Activated naive CD4-positive, alpha-beta T cell (primary cell): Measurements from ENCODE around the gene ITIH3.

ENCODE experiments used
- DNase-seq, 4 experiments: peaks; one replicate each; lab custom pipeline; 2025; lab: John Stamatoyannopoulos, UW

The ITIH3 gene

DNA sequence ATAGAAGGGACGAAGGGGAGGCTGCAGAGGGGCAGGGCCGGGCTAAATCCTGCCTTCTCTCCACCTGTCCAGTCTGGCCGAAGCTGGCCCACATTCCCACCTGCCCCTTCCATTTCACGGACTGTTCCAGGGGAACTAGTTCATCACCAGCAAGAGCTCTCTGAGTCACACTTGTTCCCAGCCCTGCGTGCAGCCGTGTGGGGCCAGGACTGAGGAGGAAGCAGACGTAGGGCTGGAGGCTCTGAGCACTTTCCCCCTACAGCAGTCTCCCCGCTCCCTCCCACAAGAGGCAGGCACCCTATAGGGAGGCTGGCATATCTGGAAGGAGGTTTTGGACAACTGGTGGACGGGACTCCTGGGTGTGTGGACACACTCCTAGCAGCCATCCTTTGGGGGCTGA is 32.8 kb downstream of the ITIH3 start:
- DNase-seq: no peak

- DNase-seq: no peak
Observed at GRCh38 chr3:52827866-52828376, 33.3 kb downstream of the ITIH3 start.

- no peak for DNase-seq
Observed at GRCh38 chr3:52829482-52829881, 34.9 kb downstream of the ITIH3 start.

- DNase-seq: no peak
Observed at GRCh38 chr3:52829906-52830463, 35.4 kb downstream of the ITIH3 start.

DNA sequence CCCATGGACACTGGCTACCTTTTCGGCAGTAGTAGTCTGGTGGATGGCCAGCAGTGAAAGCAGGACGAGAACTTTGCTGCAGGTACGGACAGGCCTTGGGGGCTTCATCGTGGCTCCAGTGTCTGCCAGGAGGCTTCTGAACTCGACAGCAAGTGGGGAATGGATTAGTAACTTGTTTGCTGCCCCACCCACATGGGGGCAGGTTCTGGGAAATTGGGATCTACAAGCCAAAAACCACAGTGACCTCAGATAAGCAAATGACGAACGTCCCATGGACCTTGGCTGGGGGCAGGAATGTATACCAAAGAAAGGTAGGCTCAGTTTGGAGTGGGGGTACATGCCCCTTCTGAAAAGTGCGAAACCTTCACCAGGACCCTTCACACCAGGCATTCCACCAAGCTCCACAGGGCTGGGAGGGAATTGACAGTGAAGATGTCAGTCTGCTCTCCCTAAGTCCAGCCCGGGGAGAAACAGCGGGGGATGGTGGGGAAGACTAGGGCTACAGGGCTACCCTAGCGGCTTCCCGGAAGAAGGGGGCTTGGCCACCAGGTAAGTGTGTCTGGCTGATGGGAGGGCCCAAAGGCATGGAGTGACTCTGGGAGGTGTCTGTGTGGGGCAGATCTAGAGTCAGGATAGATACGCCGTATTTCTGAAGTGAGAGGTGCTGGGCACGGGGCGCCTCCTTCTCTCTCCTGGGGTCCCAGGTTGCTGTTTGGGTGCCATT is 36.1 kb downstream of the ITIH3 start, which contains the start of gene ITIH4:
ITIH4 (minus strand) TSS at position 138 of the 724 bp plus-strand sequence; CDS start at position 108, 30 bp downstream.
- no peak for DNase-seq

DNA sequence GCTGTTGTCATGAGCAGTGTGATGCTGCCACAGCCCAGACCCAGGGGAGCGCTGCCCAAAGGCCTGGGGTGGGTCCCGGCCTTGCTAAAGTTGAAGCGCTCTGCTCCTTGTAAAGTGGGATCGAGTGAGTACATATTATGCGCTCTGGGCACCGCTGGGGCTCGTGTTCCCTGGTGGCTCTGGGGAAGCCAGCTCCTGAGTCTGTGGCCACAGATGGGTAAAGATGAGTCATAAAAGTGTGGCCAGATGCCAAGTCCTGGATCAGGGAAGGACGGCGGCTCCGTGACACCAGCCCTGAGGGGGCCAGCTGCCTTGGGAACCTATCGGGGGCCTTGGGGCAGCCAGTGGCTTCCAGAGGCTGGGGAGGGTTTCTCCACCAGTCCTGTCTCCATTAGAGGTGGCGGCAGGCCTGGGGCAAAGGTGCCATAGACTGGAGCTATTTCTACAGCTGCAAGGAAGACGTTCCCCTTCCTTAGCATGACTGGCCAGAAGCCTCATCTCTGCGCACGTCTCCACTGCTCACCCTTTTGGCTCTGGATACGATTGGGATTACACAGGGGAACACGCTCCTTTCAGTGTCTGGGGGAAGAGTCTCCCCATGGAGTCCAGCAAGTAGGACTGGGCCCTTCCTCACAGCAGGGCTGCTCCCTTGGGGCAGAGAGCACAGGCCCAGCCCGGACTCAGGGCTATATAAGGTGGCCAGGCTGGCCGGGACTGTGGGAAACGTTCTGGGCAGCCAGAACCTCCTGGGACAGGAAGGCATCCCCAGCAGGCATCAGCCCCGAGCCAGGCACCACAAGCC is 37.1 kb downstream of the ITIH3 start:
- no peak for DNase-seq

DNA sequence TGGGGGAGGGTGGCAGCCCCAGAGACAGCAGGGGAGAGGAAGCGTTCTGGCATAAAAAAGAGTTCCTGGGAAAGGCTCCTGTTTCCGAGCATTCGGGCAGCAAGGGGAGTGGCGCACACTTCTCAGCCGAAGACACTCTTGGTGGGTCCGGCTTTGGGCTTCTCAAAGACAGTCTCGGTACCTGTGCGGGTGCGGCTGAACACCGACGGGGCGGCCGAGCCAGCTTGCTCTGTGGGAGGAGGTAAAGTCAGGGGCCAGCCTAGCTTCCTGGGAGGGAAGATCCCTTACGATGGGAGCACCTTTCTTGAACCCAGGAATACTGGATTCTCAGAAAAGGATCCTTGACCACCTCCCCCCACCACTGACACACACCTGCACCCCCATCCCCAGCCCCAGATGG is 38.6 kb downstream of the ITIH3 start:
- no peak for DNase-seq

GRCh38 chr3:52834871-52835501 is 40.4 kb downstream of the ITIH3 start, which contains the start of gene MUSTN1:
Gene MUSTN1 (minus strand): TSS chr3:52835019. CDS start chr3:52834948, 71 bp downstream.
- no peak for DNase-seq

GRCh38 chr3:52835766-52836470 is 41.3 kb downstream of the ITIH3 start:
- no peak for DNase-seq

GRCh38 chr3:52836471-52836845 is 41.9 kb downstream of the ITIH3 start:
- no peak for DNase-seq

DNA sequence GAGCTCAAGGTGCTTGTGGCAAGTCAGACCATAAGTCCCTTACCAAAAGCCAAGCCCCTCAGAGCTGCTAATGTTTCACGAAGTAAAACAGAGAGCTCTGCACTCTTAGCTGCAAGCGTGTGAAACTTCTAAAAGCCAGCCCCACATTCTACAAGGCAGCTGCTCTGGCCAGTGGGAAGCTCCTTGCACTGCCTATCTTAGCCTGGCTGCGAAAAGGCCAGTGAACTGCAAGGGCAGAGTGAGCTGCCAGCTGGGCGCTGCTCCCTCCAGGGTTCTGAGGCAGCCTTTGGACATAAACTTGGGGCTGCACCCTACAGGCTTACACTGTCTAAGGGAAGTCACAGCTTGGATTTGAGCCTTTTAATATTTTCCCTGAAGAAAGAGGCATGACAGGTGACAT is 42.4 kb downstream of the ITIH3 start:
- no peak for DNase-seq

DNA sequence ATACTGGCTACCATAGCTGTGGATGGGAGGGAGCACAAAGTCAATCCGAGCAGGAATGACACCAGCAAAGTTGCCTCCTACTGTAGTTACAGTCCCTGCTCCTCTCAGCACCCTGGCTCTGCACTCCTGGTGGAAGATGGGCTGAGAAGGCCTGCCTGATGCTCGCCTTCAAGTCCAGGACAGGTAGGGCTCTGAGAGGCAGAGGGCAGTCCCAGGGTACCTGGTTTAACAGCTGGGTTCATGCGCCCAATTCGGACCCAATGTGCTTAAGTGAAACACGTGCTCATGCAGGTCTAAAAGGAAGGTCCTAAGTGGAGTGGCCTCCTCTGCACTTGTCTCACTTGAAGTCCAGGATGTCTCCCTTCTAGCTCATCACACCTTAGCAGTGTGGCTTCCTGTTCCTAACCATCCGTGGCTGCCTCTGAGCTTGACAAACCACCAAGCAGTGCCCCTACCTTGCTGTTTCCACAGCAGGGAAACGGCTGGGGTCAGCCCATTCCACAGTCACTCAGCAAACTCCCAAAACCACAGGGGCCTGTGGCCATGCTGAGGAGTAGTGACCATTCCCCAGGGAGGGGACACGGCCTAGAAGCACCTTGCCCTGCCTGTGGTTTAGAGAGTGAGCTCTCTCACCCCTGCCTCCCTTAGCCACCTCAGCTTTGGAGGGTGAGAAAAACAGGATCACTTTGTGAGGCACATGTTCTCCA is 44.1 kb downstream of the ITIH3 start:
- no peak for DNase-seq

DNA sequence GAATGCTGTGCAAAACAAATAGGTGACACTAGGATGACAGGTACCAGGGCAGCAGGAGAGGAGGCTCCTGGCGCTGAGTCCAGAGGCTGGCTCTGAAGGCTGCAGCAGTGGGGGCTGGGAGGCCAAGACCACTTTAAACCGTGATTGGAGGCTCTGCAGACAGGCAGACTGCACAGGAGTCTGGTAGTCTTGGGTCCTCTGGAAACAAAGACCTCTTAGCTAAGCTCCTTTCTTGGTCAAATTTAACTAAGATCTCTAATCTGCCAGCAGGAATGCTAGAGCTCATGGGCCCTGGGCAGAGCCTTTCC is 44.6 kb downstream of the ITIH3 start:
- DNase-seq: no peak

DNA sequence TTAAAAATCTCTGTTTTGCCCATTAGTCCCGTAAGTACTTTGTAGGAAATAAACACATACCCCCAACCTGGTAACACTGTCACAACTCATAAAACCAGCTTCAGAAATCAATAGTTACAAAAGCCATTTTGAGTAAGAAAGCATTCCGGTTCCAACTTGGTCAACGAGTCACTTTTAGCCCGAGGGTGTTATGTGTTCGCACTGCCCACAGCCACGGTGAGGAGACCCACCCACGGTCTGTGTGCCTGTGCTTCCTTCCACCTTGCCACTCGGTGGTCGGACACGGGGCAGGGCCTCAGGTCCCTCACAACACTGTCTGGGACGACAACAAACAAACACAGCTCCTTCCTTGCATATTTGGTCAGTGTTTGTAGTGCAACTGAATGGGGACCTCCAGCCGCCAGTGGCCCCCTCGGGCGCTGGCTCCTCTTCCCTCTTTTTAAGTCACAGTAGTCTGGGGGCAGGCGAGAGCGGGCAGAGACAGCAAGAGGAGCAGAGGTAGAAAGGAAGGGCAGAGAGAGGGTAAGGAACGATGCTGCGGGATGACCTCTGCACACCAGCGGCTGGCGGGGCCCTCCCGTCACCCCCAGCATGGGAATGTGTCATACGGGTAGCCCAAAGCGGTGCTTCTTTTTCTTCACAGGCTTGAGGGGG is 45.4 kb downstream of the ITIH3 start:
- DNase-seq: no peak

DNA sequence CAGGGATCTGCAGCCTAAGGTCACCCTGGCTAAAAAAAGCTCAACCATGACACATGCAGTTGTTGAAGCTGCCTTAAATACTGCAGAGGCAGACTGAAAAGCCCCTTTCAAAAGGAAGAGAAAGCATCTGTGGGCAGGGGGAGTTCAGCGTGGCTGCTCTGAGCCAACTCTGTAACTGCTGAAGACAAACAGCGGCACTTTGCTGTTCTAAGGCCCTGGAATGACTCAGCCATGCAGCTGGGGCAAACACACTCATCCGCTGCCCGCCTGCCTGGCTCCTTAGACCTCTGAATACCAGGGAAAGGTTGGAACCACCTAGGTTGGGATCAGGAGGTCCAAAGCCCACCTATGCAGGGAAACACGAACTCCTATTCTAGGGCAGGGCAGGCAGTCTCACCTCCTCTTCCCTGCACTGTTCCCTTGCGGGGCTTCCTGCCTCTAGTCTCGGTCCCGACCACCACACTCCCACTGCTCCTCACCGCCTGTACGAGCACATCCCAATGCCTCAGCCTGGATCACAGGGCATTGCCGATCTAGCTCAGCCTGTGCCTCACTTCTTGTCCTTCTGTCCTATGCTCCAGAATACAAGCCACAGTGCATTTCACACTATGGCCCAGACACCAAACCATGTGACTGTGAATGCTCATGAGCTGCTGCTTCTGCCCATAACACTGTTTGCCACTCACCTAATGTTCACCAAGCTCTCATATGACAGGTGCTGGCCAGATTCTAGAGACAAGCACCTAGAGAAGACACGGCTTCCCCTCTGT is 46.8 kb downstream of the ITIH3 start:
- no peak for DNase-seq

- DNase-seq: no peak
Observed at GRCh38 chr3:52841981-52842340, 47.4 kb downstream of the ITIH3 start.

DNA sequence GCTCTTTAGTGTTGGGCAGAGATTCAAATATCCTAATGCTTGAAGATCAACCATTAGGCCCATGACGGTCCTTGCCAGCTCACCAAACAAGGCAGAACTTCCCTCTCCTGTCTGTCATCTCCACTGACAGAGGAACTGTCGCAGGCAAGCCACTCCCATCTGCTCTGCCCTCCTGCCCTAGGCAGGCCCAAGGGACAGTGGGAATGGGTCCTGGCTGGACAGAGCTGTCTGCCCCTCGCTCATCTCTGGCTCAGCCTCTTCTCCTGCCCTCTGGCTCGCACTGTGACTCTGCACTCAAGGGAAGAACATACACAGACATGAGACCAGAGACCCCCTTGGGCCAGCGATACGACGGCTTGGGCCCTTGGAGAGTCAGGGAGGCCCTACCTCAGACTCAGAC is 47.8 kb downstream of the ITIH3 start:
- DNase-seq: no peak

DNA sequence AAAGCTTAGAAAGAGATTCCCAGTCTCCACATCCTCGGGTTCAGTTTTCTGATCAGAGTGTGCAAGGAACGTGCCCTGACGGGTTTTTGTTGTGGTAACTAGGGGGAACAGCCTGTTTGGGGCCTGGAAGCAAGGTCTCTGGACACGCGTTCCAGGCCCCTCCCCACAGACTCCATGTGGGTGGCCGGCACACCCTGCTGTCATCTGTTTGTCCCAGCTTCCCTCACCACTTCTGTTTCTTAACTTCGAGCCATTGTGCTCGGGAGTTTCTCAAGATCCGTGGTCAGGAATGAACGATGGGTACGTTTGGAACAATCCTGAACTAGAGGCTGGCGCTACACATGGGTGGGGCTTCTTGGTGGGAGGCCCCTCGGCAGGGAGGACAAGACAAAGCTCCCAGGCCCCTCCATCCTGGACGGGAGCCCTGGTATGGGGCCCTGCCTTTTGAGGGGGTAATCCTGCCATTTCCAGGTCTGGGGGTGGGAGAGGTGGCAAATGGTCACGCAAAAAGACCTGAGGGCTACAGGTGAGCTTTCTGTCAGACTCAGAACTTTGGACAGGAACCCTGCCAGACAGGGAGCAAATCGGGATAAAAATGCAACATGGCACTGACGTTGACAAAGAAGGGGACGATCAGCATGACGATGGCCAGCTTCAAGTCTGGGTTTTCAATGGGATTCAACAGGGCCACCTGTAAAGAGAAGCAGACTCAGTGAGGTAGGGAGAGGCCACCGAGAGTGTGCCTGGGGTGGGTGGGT is 48.7 kb downstream of the ITIH3 start:
- DNase-seq: no peak

GRCh38 chr3:52843881-52844280 is 49.3 kb downstream of the ITIH3 start:
- DNase-seq: no peak
